ENCODE measurements around the gene CHRNA9. TPM values are rescaled to one million over a fixed set of nuclear protein-coding genes. Genes with fewer than 3 reads are reported as not detected.

CHRNA9 gene
- total RNA-seq, 2 experiments from 2014 or later: 0.26 to 0.82 TPM

DNA sequence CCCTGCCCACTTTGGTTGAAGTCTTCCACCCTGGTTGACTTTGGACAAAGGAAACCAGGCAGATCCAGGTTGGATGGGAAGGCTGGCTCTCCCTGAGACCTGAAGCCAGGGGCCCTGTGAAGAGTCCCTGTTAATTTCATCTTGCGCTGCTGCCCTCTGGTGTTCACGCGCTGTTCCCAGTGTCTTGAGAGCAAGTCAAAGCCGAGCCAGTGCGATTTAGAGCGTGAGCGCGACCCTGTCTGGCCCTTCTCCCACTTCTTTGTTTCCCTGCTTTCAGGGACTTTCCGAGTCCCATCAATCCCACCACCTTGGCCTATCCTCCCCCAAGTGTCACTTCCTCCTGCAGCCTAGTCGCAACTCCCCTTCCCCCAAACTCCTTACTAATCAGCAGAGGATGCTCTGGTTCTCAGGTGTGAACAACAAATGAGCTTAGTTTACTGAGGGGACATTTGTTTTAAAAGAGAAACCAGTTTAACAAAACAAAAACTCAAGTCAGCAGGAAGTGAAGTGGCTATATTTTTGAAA is 25.8 kb upstream of the CHRNA9 start:
- peaks cover 7% of the 10 kb centered on the region for H3K36me3 Mint-ChIP-seq (ENCODE audit: low read depth)
- ChIA-PET CTCF (interaction anchor here (0.6 to 10.0 kb wide), 51 partner anchors 8 to 279 kb away, joined by 3 to 149 read pairs (median 7); partner anchors contain the start of genes N4BP2 and RHOH), POLR2A (interaction anchor here (0.6 to 9.8 kb wide), 16 partner anchors 9 to 253 kb away, joined by 3 to 155 read pairs (median 4); partner anchors contain the start of genes N4BP2 and RHOH)
- DNase-seq (peak; percentile 95), ATAC-seq (peak; percentile 68)
- H3K4me1 Mint-ChIP-seq (ENCODE audit: low read depth): peaks cover 86% of the 10 kb centered on the region
- H3K27me3 Mint-ChIP-seq (ENCODE audit: low read depth): no peaks in the 10 kb centered on the region
- peak overlapping the region; percentile 79 for H3K4me3 Mint-ChIP-seq
- peak overlapping the region; percentile 98 for H3K27ac Mint-ChIP-seq
- H3K9me3 Mint-ChIP-seq (ENCODE audit: insufficient read depth): no peaks in the 10 kb centered on the region

DNA sequence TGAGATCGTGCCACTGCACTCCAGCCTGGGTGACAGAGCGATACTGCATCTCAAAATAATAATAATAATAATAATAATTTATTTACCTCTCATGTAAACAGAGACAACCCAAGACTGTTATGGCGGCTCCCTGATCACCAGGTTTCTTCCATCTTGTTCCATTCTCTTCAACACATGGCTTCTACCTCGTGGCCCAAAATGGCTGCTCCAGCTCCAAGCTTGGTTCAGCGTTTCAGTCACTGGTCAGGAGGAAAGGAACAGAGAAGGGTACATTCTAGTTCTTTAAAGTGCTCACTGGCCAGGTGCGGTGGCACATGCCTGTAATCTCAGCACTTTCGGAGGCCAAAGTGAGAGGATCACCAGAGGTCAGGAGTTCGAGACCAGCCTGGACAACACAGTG is 24.9 kb upstream of the CHRNA9 start:
- CTCF ChIA-PET: interaction anchor here (0.7 to 10.0 kb wide), 20 partner anchors 15 to 254 kb away, joined by 4 to 149 read pairs (median 16); partner anchors contain the start of genes N4BP2 and RHOH
- Mint-ChIP-seq H3K4me3 (no peak overlapping the region), H3K36me3 (ENCODE audit: low read depth) (no peaks in the 10 kb centered on the region), H3K9me3 (ENCODE audit: insufficient read depth) (no peaks in the 10 kb centered on the region), H3K27ac (no peak overlapping the region), H3K4me1 (ENCODE audit: low read depth) (peaks cover 77% of the 10 kb centered on the region), H3K27me3 (ENCODE audit: low read depth) (no peaks in the 10 kb centered on the region)
- ATAC-seq (no peak), DNase-seq (no peak)
- POLR2A ChIA-PET: interaction anchor here (0.7 to 9.8 kb wide), 11 partner anchors 59 to 253 kb away, joined by 3 to 155 read pairs (median 5); partner anchors contain the start of genes N4BP2 and RHOH

GRCh38 chr4:40311811-40312346 is 23.3 kb upstream of the CHRNA9 start:
- no peaks in the 10 kb centered on the region for H3K36me3 Mint-ChIP-seq (ENCODE audit: low read depth)
- peak overlapping the region; percentile 71 for H3K27ac Mint-ChIP-seq
- DNase-seq: peak; percentile 60
- CTCF ChIA-PET: interaction anchor here (0.6 to 10.0 kb wide), 16 partner anchors 10 to 254 kb away, joined by 3 to 149 read pairs (median 5); partner anchors contain the start of gene RHOH
- POLR2A ChIA-PET: interaction anchor here (1.7 to 9.8 kb wide), 6 partner anchors 72 to 256 kb away, joined by 4 to 155 read pairs (median 10); partner anchors contain the start of genes N4BP2 and RHOH
- peak; percentile 17 for ATAC-seq
- H3K4me3 Mint-ChIP-seq: peak overlapping the region; percentile 50
- no peaks in the 10 kb centered on the region for H3K9me3 Mint-ChIP-seq (ENCODE audit: insufficient read depth)
- peaks cover 75% of the 10 kb centered on the region for H3K4me1 Mint-ChIP-seq (ENCODE audit: low read depth)
- no peaks in the 10 kb centered on the region for H3K27me3 Mint-ChIP-seq (ENCODE audit: low read depth)

GRCh38 chr4:40314951-40315350 is 20.2 kb upstream of the CHRNA9 start:
- Mint-ChIP-seq H3K27me3 (ENCODE audit: low read depth) (no peaks in the 10 kb centered on the region), H3K4me3 (no peak overlapping the region), H3K9me3 (ENCODE audit: insufficient read depth) (no peaks in the 10 kb centered on the region), H3K36me3 (ENCODE audit: low read depth) (no peaks in the 10 kb centered on the region), H3K4me1 (ENCODE audit: low read depth) (peaks cover 60% of the 10 kb centered on the region), H3K27ac (no peak overlapping the region)
- DNase-seq (no peak), ATAC-seq (no peak)
- CTCF ChIA-PET: interaction anchor here (1.0 kb wide), 1 partner anchor 110 kb away, joined by 3 read pairs; no protein-coding TSS in a partner anchor
- POLR2A ChIA-PET: no interaction called here

DNA sequence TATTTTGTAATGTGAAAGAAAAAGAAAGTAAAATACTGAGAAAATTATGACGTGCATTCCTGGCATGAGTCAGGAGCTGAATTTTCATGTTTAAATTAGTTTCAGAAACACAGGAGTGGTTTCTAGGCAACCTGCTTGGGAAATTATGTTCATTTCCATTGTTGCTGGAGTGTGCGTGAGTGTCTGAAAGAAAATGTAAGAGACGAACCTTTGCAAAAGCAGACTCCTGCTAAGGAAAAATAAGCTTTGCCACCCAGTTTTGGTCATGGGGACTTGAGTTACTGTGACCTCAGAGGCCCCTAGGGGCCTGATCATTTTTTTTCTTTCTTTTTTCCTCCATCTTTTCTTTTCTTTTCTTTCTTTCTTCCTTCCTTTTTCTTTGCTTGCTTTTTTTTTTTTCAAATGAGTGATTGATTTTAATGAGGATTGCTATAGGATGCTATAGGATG is 18.8 kb upstream of the CHRNA9 start:
- Mint-ChIP-seq H3K4me1 (ENCODE audit: low read depth) (peaks cover 56% of the 10 kb centered on the region), H3K27ac (peak overlapping the region; percentile 94), H3K27me3 (ENCODE audit: low read depth) (no peaks in the 10 kb centered on the region), H3K36me3 (ENCODE audit: low read depth) (no peaks in the 10 kb centered on the region), H3K4me3 (peak overlapping the region; percentile 80), H3K9me3 (ENCODE audit: insufficient read depth) (no peaks in the 10 kb centered on the region)
- ATAC-seq (peak; percentile 42), DNase-seq (peak; percentile 63)
- ChIA-PET CTCF (interaction anchor here (0.9 to 2.8 kb wide), 51 partner anchors 9 to 847 kb away, joined by 3 to 81 read pairs (median 7); partner anchors contain the start of genes N4BP2, PDS5A and RHOH), POLR2A (interaction anchor here (1.0 to 3.9 kb wide), 14 partner anchors 9 to 260 kb away, joined by 3 to 34 read pairs (median 5); partner anchors contain the start of genes N4BP2 and RHOH)

DNA sequence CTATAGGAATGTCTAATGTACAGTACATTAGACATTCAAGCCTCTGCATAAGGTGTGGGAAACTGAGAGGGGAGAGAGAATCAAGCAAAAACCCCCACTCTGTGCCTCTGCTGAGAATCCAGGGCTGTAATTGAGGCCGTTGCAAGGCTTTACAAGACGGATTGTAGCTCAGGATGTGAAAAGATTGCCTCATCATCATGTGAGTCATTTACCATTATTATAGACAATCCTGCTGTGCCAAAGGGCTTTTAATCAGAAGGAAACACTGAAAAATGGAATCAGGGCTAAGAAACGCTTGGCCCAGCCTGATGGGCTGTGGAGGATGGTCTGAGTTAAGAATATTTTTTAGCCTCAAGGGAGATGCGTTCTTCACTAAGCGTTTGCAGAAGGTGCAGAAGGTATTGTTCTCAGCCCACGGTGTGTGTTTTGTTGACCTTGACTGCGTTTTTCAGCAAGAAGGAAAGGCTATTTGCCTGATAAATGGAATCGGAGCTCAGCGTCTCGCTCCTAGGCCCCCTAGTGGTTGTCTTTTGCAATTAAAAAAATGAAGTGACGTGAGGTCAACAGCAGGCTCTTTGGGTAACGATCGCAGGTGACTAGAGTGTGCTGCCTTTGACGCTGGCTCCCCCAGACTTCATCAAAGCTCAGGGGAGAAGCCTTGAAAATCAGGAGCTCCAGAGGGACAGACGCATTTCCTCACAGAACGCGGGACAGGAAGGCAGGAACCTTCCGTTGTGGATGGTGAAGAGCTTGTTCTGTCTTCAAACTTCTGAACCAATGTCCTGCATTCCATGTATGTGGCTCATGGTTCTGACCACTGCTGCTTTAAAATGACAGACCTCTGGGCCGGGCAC is 18.1 kb upstream of the CHRNA9 start:
- Mint-ChIP-seq H3K27me3 (ENCODE audit: low read depth) (no peaks in the 10 kb centered on the region), H3K4me1 (ENCODE audit: low read depth) (peaks cover 56% of the 10 kb centered on the region), H3K9me3 (ENCODE audit: insufficient read depth) (no peaks in the 10 kb centered on the region), H3K36me3 (ENCODE audit: low read depth) (no peaks in the 10 kb centered on the region), H3K27ac (peak overlapping the region; percentile 94), H3K4me3 (peak overlapping the region; percentile 80)
- peak; percentile 67 for ATAC-seq
- ChIA-PET CTCF (interaction anchor here (0.7 to 2.8 kb wide), 63 partner anchors 10 to 848 kb away, joined by 3 to 81 read pairs (median 5); partner anchors contain the start of genes N4BP2, PDS5A and RHOH), POLR2A (interaction anchor here (0.6 to 3.9 kb wide), 21 partner anchors 9 to 261 kb away, joined by 3 to 34 read pairs (median 5); partner anchors contain the start of genes N4BP2 and RHOH)
- DNase-seq: peak; percentile 81

DNA sequence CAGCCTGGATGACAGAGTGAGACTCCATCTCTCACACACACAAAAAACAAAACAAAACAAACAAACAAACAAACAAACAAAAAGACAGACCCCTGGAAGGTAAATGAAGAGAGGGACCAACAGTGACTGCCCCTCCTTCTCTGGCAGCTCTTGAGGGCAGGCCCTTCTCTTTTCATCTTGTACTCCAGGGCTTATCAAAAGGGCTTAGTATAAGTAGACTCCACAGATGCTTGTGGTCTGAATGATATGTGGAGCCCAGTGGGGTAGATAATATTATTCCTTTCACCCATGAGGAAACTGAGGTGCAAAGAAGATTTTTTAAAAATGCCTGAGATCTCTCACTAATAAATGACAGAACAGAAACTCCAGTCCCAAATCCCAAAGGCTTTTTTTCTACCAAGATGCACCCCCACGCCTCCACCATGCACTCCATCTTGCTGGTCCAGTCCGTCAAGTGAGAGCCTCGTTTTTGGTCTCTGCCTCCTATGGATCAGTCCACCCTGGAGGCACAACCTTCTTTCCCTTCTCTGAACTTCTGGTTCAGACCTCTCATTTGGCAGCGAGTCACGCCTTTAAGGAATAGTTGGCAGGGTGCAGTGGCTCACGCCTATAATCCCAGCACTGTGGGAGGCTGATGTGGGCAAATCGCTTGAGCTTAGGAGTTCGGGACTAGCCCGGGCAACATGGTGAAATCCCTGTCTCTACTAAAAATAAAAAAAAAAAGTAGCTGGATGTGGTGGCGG is 17.0 kb upstream of the CHRNA9 start:
- no peaks in the 10 kb centered on the region for H3K9me3 Mint-ChIP-seq (ENCODE audit: insufficient read depth)
- no peak for DNase-seq
- no peak overlapping the region for H3K27ac Mint-ChIP-seq
- peaks cover 53% of the 10 kb centered on the region for H3K4me1 Mint-ChIP-seq (ENCODE audit: low read depth)
- H3K27me3 Mint-ChIP-seq (ENCODE audit: low read depth): no peaks in the 10 kb centered on the region
- no peak overlapping the region for H3K4me3 Mint-ChIP-seq
- CTCF ChIA-PET: interaction anchor here (0.8 to 2.8 kb wide), 47 partner anchors 8 to 849 kb away, joined by 3 to 81 read pairs (median 8); partner anchors contain the start of genes N4BP2, PDS5A and RHOH
- no peaks in the 10 kb centered on the region for H3K36me3 Mint-ChIP-seq (ENCODE audit: low read depth)
- no peak for ATAC-seq
- POLR2A ChIA-PET: interaction anchor here (0.8 to 3.9 kb wide), 10 partner anchors 10 to 262 kb away, joined by 3 to 34 read pairs (median 5); partner anchors contain the start of gene N4BP2

DNA sequence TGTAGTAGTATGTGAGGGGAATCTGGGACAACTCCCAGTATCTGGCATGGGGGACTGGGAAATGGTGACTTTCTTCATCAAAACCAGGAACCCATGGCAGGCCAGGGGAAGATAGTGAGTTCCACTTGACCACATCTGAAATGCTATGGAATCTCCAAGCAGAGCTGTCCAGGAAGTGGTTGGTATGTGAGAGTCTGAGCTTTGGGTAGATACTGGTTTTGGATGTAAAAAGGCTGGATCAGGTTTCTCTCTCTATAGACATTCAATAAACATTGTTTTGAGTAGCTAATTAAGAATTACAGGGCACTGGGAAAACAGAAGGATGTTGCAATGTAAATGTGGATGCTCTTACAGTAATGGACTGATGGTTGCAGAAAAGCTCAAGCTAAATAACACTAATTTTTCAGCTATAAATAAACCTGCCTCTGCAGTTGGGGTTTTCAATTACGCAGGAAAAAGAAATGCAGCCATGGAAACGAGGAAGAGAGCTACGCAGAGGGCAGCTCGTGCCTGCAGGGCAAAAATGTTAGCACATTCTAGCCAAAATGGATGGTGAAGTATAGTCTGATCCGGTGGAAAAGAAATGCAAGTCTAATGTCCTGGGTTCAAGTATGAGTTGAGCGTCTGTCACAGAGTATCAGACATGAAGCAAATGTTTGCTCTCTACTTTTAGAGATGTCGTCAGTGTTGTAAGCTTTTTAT is 13.4 kb upstream of the CHRNA9 start:
- CTCF ChIA-PET: interaction anchor here (1.0 to 2.1 kb wide), 10 partner anchors 10 to 265 kb away, joined by 3 to 11 read pairs (median 4); partner anchors contain the start of gene N4BP2
- Mint-ChIP-seq H3K36me3 (ENCODE audit: low read depth) (no peaks in the 10 kb centered on the region), H3K27me3 (ENCODE audit: low read depth) (no peaks in the 10 kb centered on the region), H3K4me1 (ENCODE audit: low read depth) (peaks cover 59% of the 10 kb centered on the region), H3K9me3 (ENCODE audit: insufficient read depth) (no peaks in the 10 kb centered on the region), H3K4me3 (no peak overlapping the region), H3K27ac (peak overlapping the region; percentile 31)
- ATAC-seq (no peak), DNase-seq (no peak)
- POLR2A ChIA-PET: interaction anchor here (1.0 to 1.3 kb wide), 2 partner anchors 121 to 265 kb away, joined by 3 to 5 read pairs; partner anchors contain the start of gene N4BP2

- Mint-ChIP-seq H3K27ac (no peak overlapping the region), H3K36me3 (ENCODE audit: low read depth) (no peaks in the 10 kb centered on the region), H3K4me1 (ENCODE audit: low read depth) (peaks cover 50% of the 10 kb centered on the region), H3K27me3 (ENCODE audit: low read depth) (no peaks in the 10 kb centered on the region), H3K9me3 (ENCODE audit: insufficient read depth) (no peaks in the 10 kb centered on the region), H3K4me3 (no peak overlapping the region)
- ATAC-seq: no peak
- POLR2A ChIA-PET: no interaction called here
- CTCF ChIA-PET: interaction anchor here (1.2 kb wide), 1 partner anchor 75 kb away, joined by 4 read pairs; no protein-coding TSS in a partner anchor
- no peak for DNase-seq
Measured at GRCh38 chr4:40322811-40323210, 12.3 kb upstream of the CHRNA9 start.

GRCh38 chr4:40323866-40324265 is 11.3 kb upstream of the CHRNA9 start:
- Mint-ChIP-seq H3K9me3 (ENCODE audit: insufficient read depth) (no peaks in the 10 kb centered on the region), H3K4me3 (no peak overlapping the region), H3K27me3 (ENCODE audit: low read depth) (no peaks in the 10 kb centered on the region), H3K27ac (no peak overlapping the region), H3K4me1 (ENCODE audit: low read depth) (peaks cover 44% of the 10 kb centered on the region), H3K36me3 (ENCODE audit: low read depth) (no peaks in the 10 kb centered on the region)
- no peak for DNase-seq
- ATAC-seq: no peak
- ChIA-PET POLR2A (no interaction called here), CTCF (interaction anchor here (0.8 to 4.0 kb wide), 3 partner anchors 12 to 174 kb away, joined by 3 to 96 read pairs (median 21); partner anchors contain the start of gene CHRNA9)
